Inferior parietal cortex (tissue), 1 donor: ENCODE results near the gene KDM2A.

Source experiments
- DNase-seq: peaks from one replicate; pipeline ENCODE4 v3.0.0-alpha.2; 2016; ENCODE audit errors: extremely low spot score

KDM2A gene

DNA sequence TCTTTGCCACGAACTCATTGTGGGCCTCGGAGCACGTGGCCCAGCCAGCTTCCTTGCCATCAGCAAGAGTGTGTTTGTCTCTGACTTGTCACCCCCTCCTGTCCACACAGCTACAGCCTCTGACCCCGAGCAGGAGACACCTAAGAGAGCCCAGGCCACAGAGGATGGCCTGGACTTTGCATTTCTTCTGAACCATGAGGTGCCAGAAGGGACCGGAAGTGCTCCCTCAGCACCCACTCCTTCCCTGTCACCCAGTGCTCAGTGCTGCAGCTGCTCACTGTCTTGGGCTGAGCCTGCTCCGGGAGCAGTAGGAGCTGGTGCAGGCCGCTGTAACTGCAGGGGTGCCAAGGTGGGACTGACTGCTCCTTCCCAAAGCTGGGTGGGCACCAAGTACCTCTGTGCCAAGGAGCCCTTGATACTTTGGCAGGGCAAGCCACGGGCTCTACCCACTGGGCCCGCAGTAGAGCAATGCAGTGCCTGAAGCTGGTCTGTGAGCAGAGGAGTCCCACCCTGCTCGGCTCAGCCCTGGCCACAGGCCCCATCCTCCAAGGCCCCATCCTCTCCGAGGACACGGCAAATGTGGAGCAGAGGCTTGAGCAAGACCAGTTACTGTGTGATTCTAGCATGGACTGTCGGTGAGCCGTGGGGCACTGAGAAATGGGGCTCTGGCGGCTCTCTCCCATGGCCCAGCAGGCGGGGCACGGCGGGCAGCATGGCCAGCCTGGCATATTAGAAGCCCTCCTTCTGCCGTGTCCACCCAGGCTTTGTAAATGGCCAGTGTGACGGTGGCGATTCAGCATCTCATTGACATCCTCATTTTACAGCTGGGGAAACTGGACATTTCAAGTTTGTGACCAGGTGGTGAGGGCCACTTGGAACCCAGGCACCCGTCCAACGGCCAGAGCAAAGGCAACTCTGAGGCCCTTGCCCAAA is 153.5 kb downstream of the KDM2A start:
- DNase-seq, result no peak

DNA sequence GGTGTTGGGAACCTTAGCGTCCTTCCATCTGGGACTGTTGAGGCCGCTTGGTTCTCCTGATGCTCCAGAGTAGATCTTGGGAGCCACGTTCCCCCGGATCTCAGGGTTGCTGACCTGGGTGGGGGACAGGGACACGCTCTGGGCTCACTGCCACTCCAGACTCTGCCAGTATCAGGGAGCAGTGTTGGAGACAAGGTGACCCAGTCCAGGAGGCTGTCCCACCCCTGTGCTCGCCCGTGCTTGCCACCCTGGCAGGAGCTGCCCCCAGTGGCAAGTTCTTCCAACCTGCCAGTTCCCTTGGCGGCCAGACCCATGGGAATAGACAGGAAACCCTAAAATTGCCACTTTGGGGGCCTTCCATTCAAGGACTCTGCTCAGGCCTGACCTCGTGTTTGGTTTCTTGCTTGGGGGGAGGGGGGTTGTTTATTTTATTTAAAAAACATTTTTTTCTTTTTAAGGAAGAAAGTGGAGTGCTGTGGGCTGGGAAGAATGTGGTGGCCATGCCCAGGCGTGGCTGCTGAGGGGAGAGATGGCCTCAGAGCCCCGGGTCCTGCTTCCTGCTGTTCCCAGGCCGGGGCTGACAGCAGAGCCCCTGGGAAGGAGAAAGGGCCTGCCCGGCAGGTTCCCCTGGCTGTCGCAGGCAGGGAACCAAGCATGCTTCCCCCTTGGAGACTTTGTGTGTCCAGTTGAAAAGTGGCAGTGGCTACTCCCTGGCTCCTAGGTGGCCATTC is 154.4 kb downstream of the KDM2A start:
- no peak for DNase-seq

DNA sequence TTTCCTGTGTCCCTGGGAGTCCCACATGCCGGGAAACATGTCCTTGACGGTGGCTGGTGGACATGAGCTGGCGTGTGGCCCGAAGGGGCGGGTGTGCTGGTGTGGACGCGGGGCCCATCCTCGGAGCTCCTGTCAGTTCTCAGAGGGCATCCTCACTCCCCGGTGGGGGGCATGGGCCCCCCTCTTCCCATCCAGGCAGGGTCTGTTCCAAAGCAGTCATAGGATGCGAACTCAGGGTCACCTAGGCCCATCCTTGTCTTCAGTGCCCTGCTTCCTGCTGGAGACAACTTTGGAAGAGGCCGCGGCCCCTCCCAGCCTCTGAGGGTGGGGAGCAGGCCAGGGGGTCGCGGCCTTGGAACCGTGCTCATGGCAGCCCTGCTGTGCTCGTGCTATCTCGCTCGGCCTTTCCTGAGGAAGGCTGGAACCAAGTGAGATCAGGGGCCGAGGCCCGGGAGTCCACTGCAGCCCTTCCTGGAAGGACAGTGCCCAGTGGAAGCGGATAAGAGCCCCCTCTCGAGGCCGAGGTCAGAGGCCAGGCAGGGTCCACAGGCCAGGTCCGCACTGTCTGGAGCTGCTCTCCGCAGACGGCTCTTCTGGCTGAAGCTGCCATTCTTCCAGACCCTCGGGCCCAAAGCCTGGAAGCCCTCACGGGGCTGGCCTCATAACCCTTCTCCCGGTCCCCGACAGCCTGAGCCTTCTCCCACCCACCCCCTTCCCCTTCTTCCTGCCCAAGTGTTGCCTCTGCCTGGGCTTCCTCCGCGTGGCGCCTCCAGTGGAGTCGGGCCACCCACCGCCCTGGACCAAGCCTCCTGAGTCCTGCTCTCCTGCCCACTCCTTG is 155.9 kb downstream of the KDM2A start:
- DNase-seq, result no peak

DNA sequence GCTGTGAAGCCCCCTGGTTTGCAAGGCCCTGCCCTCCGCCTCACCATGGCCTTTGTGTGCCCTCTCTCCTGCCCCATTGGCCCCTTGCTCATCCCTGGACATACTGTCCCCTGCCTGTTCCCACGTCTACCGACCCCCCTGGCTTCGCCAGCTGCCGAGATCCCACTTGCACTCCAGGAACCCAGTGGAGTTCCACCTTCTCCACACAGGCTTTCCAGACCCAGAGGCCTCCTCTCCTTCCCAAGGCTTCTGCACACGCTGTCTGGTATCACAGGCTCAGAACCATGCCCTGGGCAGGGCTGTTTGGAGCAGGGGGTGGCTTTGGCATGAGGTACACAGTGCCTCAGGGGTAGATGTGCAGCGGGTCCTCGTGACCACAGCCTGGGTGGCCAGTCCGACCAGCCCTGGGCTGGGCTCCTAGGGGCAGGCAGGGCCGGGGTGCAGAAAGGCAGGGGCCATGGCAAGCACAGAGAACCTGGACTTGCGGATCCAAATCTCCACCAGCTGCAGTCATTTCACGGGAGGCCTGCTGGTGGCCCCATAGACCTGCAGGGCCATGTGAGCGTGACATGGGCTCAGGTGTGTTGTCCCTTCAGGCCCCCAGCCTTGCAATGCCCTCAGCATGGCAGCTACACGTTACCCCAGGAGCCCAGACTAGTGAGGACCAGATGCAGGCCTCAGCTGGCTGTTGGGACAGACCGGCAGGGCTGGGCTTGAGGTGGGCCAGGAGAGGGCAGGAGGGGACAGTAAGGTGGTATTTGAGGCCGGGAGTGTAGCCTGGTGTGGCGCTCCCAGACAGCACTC is 156.7 kb downstream of the KDM2A start:
- no peak for DNase-seq

DNA sequence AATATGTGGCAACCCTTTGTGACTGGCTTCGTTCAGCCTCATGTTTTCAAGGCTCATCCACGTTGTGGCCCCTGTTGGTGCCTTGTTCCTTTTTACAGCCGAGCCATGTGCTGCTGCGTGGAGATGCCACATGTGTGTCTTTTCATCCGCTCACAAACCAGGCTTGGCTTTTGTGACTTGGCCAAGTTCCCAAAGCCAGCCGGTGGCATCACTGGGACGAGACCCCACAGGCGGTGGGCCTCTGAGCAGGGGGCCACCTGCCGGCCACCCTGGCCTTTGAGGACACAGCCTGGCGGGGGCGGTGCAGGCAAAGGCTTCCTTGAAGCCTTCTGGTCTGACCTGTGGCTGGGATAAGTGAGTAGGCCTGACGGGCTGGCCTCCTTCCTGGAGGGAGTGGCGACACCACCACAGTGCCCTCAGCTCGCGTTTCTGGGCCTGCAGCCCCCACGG is 157.7 kb downstream of the KDM2A start:
- DNase-seq, result no peak

DNA sequence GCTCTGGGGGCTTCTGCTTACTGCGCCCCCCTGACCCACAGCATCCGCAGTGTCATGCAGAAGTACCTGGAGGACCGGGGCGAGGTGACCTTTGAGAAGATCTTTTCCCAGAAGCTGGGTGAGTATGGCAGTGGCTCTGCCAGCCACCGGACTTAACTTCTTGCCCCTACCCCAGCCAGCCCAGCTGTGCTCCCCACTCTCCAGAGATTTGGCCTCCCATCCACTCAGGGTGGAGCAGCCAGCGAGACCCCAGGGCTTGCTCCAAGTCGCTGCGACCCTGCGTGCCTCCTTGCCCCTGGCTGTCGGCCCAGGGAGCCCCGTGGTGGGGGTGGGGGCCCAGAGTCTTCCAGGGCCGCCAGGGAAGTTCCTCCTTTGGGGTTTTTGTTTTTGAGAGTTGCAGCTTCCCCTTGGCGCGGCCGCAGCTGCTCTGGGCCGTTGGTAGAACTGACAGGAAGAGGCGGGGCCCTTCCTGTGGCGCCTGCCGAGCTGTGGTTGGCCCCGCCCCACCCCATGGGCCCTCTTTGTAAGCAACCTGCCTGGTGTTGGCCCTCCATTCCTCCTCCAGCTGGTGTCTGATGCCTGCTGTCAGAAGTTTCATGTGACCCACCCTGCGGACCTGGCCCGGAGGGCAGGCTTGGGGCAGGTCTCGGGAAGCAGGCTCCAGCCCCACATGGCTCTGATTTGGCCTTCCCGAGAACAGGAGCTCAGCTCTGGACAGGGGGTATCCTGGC is 158.3 kb downstream of the KDM2A start:
- DNase-seq, result peak; percentile 43

DNA sequence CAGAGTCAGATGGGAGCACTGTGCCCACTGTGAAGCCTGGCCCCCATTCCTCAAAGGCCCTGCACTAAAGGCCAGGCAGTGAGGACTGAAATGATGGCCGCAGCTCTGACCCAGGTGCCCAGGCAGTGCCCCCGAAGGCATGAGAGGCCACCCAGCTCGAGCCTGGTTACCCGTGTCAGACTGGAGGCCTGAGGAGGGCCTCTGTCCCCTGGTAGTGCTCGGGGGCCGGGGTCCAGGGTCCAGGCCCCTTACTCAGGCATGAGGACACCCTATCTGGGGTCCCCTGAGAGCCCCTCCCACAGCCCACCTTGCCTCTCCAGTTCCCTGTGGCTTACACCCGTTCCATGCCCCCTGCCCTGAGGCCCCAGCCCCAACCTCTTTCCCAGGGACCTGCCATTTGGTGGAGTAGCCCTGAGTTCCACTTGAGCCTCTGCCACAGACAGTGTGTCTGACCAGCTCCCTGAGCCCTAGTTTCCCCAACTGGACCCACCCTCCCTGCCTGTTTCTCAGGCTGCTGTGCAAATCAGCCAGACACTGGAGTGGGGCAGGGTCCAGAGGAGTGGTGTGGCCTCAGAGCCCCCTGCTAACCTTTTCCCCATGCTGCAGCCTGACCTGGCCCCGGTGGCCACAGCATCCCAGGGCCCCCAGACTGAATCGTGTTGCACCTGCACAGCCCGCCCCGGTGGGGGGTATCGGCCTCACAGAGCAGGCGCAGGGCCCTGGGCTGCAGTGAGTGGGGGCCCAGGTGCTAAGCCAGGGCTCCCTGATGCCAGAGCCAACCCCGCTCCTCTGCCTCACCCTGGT is 159.3 kb downstream of the KDM2A start:
- no peak for DNase-seq

DNA sequence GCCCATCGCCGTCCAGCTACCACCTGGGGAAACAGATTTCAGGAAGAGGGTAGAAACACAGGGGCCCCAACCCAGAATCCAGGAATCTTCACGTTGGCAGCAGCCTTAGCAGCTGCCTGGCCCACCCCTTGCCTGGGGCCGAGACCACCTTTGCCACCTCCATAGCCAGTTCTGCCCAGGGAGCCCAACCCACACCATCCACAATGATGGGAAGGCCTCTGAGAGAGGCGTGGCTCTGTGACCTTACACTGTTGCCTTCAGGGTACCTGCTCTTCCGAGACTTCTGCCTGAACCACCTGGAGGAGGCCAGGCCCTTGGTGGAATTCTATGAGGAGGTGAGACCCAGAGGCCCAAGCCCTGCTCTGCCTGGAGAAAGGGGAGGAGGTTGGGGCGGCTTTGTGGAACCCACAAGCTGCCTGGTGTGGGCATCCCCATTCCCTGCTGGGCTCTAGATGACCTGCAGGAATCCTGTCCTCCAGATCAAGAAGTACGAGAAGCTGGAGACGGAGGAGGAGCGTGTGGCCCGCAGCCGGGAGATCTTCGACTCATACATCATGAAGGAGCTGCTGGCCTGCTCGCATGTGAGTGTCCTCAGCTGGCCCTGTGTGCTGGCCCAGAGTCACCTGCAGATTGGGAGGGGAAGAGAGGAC is 160.0 kb downstream of the KDM2A start:
- no peak for DNase-seq

DNA sequence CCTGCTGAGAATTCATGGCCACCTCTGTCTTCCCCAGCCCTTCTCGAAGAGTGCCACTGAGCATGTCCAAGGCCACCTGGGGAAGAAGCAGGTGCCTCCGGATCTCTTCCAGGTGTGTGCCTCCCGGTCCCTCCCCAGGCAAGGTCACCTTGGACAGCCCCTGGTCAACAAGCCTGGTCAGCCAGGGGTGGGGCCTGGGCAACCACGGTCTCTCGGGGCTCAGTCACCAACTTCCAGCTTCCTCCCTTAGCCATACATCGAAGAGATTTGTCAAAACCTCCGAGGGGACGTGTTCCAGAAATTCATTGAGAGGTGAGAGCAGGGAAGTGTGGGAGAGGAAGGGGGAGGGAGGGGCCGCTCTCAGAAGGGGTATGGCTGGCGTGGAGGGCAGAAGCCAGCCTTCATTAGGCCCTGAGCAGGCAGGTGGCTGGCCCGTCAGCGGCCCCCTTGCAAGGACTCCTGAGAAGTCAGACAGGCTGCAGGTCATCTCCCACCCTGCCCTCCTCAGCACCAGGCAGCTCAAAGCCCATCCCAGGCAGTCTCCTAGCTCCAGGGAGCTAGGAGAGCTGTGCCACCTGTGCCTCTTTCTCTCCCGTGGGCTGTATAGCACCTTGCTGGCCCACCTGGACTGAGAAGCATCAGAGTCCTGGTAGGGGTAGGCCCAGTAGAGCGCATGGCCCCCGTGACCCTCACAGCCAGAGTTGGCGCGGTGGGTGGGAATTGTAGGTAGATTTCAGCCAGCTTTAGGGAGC is 160.7 kb downstream of the KDM2A start:
- DNase-seq, result no peak

DNA sequence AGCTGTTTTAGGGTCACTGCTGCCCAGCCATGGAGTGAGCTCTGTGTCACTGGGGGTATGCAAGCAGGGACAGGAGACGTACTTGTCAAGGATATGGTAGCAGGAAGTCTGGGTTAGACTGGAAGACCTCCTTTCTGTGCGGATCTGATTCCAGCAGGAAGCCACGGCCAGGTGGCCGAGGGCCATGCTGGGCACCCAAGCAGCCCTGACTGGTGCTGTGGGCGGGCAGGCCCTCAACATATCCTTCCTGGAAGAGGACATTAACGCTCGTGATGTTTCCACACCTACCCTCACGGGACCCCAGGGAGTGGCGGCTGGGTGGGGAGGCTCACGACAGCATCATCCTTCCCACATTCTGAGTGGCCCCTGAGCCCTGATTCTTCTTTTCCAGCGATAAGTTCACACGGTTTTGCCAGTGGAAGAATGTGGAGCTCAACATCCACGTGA is 161.3 kb downstream of the KDM2A start:
- DNase-seq, result no peak

DNA sequence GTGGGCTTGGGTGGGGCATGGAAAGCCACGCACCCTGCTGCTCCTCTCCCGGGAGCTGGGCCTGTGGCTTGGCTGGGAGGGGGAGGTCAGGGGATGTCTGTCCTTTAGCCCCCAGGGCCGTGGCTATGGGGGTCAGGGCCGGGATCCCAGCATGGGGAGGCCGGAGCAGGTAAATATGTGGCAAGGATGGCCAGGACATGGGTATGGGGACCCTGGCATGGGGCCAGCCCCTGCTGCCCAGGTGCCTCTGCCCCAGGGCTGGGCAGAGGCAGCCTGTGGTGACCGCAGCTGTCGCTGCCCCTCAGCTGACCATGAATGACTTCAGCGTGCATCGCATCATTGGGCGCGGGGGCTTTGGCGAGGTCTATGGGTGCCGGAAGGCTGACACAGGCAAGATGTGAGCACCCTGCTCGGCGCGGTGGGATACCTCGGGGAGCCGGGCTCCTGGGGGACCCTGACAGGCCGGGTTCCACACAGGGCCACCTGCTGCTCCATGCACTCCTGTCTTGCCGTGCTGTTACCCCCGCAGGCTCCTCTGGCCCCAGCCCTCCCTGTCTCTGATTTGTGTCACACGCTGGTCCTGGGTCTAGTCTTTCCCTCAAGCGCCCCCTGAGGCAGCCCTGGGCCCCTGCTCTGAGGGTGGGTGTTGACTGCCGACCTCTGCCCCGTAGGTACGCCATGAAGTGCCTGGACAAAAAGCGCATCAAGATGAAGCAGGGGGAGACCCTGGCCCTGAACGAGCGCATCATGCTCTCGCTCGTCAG is 161.9 kb downstream of the KDM2A start:
- no peak for DNase-seq

DNA sequence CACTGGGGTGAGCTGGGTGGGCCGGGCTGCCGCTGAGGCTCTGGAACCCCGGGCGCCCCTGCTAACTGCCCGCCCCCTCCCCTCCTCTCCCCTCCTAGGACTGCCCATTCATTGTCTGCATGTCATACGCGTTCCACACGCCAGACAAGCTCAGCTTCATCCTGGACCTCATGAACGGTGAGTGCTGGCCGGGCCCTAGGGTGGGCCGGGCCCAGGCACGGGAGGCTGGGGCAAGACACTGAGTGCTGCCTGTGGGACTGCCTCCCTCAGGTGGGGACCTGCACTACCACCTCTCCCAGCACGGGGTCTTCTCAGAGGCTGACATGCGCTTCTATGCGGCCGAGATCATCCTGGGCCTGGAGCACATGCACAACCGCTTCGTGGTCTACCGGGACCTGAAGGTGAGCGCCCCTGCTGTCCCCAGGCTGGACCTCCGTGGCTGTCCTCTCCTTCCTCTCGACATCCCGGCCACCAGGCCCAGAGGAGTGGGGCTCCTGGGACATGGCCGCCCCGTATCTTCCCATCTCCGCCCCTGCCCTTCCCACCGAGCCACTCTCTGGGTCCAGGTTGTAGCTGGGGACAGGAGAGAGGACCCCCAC is 162.6 kb downstream of the KDM2A start:
- DNase-seq, result no peak

DNA sequence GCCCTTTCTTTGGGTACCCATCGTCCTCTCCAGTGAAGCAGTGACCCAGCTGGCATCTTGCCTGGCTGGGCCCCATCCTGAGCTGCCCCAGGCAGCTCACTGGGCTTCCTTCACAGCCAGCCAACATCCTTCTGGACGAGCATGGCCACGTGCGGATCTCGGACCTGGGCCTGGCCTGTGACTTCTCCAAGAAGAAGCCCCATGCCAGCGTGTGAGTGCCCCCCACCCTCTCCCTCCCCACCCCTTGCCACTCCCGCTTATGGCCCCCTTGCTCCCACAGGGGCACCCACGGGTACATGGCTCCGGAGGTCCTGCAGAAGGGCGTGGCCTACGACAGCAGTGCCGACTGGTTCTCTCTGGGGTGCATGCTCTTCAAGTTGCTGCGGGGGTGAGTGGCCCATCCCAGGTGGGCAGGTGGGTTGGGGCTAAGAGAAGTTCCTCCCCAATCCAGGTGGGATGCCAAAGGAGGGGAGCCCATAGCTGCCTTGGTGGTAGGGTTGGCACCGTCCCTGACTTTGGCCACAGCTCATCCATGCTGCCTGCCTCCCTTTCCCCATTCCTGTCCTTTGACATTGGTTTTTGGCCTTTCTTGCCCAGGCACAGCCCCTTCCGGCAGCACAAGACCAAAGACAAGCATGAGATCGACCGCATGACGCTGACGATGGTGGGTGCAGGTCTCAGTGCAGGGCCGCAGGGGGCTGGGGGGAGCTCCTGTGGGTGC is 163.3 kb downstream of the KDM2A start:
- DNase-seq, result no peak

DNA sequence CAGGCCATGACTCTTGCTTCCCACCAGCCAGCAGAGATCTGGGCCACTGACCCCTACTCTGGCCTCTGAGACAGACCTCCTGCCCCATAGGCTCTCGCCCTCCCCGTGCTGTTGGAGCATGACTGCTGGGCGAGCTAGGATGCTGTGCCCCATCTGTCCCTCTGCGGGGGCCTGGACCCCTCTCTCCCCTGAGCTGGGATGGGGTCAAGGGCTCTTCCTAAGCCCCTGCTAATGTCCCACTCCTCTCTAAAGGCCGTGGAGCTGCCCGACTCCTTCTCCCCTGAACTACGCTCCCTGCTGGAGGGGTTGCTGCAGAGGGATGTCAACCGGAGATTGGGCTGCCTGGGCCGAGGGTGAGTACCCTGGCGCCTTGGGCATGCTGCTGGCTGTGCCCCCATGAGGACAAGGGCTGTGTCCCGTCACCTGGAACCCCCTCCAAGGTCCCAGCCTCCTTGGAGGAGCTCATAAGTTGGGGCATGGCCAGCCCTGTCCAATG is 163.9 kb downstream of the KDM2A start:
- DNase-seq, result no peak

DNA sequence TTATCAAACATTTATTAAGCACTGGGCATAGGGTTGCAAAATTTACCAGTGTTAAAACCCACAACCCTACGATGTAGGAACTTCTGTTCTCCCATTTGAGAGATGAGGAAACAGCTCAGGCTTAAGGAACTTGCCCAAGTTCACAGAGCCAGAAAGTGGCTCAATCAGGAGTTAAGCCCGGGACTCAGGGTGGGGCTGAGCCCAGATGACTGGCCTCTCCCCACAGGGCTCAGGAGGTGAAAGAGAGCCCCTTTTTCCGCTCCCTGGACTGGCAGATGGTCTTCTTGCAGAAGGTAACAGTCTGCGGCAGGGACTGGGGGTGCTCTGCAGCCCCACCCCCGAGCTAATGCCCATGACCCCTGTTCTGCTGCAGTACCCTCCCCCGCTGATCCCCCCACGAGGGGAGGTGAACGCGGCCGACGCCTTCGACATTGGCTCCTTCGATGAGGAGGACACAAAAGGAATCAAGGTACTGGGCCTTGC is 164.5 kb downstream of the KDM2A start:
- DNase-seq, result no peak
